SU-DHL-6 (cell line): ENCODE data around the gene SMIM32.

Experiments used
- H2AFZ ChIP-seq: fragments of 200-600 bp; sonication (generic); 2 replicates; pipeline ENCODE4 v1.6.1; 2014; ENCODE audit warnings: low read depth, mild to moderate bottlenecking, moderate library complexity, mixed read lengths, antibody characterized with exemption, low read length; ENCODE audit not compliant: severe bottlenecking
- H3F3A ChIP-seq: fragments of 200-600 bp; shearing (Covaris generic); 2 replicates; pipeline ENCODE4 v1.6.0; 2016; ENCODE audit warnings: antibody characterized with exemption, mild to moderate bottlenecking; ENCODE audit not compliant: insufficient read depth
- H3K27ac ChIP-seq: fragments of 200-600 bp; sonication (generic); 2 replicates; pipeline ENCODE4 v1.5.1; 2016; ENCODE audit warnings: low read depth, mild to moderate bottlenecking, low read length, moderate library complexity, mixed read lengths
- H3K27me3 ChIP-seq: fragments of 200-600 bp; sonication (generic), shearing (Covaris generic); 2 replicates; pipeline ENCODE4 v1.6.0; 2014; ENCODE audit warnings: mild to moderate bottlenecking, low read length
- H3K36me3 ChIP-seq: fragments of 200-600 bp; sonication (generic); 2 replicates; pipeline ENCODE4 v1.6.1; 2014; ENCODE audit warnings: mild to moderate bottlenecking, low read length, mixed read lengths
- H3K4me2 ChIP-seq: fragments of 300-600, 200-600 bp; shearing (Covaris generic), sonication (generic); 2 replicates; pipeline ENCODE4 v1.6.0; 2014; ENCODE audit warnings: low read length, low read depth, mild to moderate bottlenecking; ENCODE audit not compliant: poor library complexity, severe bottlenecking
- H3K4me3 ChIP-seq: fragments of 200-600 bp; sonication (generic); 2 replicates; pipeline ENCODE4 v1.5.1; 2014; ENCODE audit warnings: antibody characterized with exemption, low read length, mild to moderate bottlenecking, mixed read lengths; ENCODE audit not compliant: insufficient read depth, poor library complexity, severe bottlenecking
- H3K79me2 ChIP-seq: fragments of 200-600 bp; sonication (generic); 2 replicates; pipeline ENCODE4 v1.6.1; 2014; ENCODE audit warnings: mild to moderate bottlenecking, low read length, moderate library complexity; ENCODE audit not compliant: insufficient read depth
- H3K9ac ChIP-seq: fragments of 200-600 bp; sonication (generic); 2 replicates; pipeline ENCODE4 v1.7.0; 2014; ENCODE audit warnings: mild to moderate bottlenecking, low read length
- H3K9me2 ChIP-seq: fragments of 200-600 bp; sonication (generic); replicated peaks from 2 replicates; pipeline ENCODE4 v1.6.1; 2014; ENCODE audit warnings: low read length; ENCODE audit not compliant: insufficient read depth
- H3K9me3 ChIP-seq: fragments of 200-600 bp; sonication (generic); 2 replicates; pipeline ENCODE4 v1.6.1; 2014; ENCODE audit warnings: low read length, mixed read lengths; ENCODE audit not compliant: insufficient read depth
- H4K20me1 ChIP-seq: fragments of 200-600 bp; sonication (generic); 2 replicates; pipeline ENCODE4 v1.6.1; 2014; ENCODE audit warnings: low read depth, mild to moderate bottlenecking, antibody characterized with exemption, low read length, moderate library complexity, mixed read lengths
- EZH2phosphoT487 ChIP-seq: fragments of 200-600 bp; sonication (generic), shearing (Covaris generic); conservative IDR thresholded peaks from 2 replicates; pipeline ENCODE4 v1.6.1; 2018; ENCODE audit warnings: mild to moderate bottlenecking, antibody characterized with exemption, low read length, moderate library complexity, mixed read lengths
- TF ChIP-seq, protein P1 (sequence below): fragments of 200-600 bp; sonication (generic); IDR thresholded peaks from one replicate; pipeline ENCODE4 v1.5.1; 2017; ENCODE audit warnings: antibody characterized with exemption, mild to moderate bottlenecking, low read length, moderate library complexity; ENCODE audit not compliant: insufficient read depth, poor library complexity, severe bottlenecking

Gene SMIM32

GRCh38 chr5:136146201-136146600, 46.8 kb downstream of the SMIM32 start:
- Histone ChIP-seq H4K20me1 (peaks cover 54% of the 10 kb centered on the region), H3K9ac (no peak overlapping the region), H3K27ac (no peak overlapping the region), H2AFZ (no peak overlapping the region), H3K36me3 (peaks cover 26% of the 10 kb centered on the region), H3K4me2 (peak overlapping the region; percentile 21), H3F3A (no peaks in the 10 kb centered on the region; the same call in 1 of the 2 replicates), H3K79me2 (peaks cover 100% of the 10 kb centered on the region), H3K4me3 (no peak overlapping the region), H3K9me2 (no peaks in the 10 kb centered on the region), H3K27me3 (no peaks in the 10 kb centered on the region), H3K9me3 (no peaks in the 10 kb centered on the region)
- TF ChIP-seq, protein P1, sequence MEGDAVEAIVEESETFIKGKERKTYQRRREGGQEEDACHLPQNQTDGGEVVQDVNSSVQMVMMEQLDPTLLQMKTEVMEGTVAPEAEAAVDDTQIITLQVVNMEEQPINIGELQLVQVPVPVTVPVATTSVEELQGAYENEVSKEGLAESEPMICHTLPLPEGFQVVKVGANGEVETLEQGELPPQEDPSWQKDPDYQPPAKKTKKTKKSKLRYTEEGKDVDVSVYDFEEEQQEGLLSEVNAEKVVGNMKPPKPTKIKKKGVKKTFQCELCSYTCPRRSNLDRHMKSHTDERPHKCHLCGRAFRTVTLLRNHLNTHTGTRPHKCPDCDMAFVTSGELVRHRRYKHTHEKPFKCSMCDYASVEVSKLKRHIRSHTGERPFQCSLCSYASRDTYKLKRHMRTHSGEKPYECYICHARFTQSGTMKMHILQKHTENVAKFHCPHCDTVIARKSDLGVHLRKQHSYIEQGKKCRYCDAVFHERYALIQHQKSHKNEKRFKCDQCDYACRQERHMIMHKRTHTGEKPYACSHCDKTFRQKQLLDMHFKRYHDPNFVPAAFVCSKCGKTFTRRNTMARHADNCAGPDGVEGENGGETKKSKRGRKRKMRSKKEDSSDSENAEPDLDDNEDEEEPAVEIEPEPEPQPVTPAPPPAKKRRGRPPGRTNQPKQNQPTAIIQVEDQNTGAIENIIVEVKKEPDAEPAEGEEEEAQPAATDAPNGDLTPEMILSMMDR: no peak
- no peak for TF ChIP-seq EZH2phosphoT487

GRCh38 chr5:136145030-136145429, 47.9 kb downstream of the SMIM32 start:
- H3F3A ChIP-seq: no peaks in the 10 kb centered on the region
- no peaks in the 10 kb centered on the region for H3K27me3 ChIP-seq
- H3K36me3 ChIP-seq: peaks cover 24% of the 10 kb centered on the region
- H3K27ac ChIP-seq: no peak overlapping the region; the same call in 1 of the 2 replicates
- TF ChIP-seq, protein P1: no peak
- TF ChIP-seq EZH2phosphoT487: no peak
- peaks cover 100% of the 10 kb centered on the region for H3K79me2 ChIP-seq
- peak overlapping the region; percentile 21 for H3K4me2 ChIP-seq
- no peak overlapping the region for H3K9ac ChIP-seq
- no peak overlapping the region for H3K4me3 ChIP-seq
- H4K20me1 ChIP-seq: peaks cover 60% of the 10 kb centered on the region
- H3K9me2 ChIP-seq: no peaks in the 10 kb centered on the region
- no peak overlapping the region for H2AFZ ChIP-seq
- H3K9me3 ChIP-seq: no peaks in the 10 kb centered on the region

- Histone ChIP-seq H3K9me3 (no peaks in the 10 kb centered on the region), H3K4me3 (no peak overlapping the region), H3K9ac (no peak overlapping the region), H3K36me3 (peaks cover 13% of the 10 kb centered on the region; the same call in 1 of the 2 replicates), H3K27ac (peak overlapping the region; percentile 1; the same call in 1 of the 2 replicates), H3K9me2 (no peaks in the 10 kb centered on the region), H3K79me2 (peaks cover 100% of the 10 kb centered on the region), H4K20me1 (peaks cover 62% of the 10 kb centered on the region), H3K4me2 (peak overlapping the region; percentile 16), H3K27me3 (no peaks in the 10 kb centered on the region), H2AFZ (no peak overlapping the region), H3F3A (no peaks in the 10 kb centered on the region)
- TF ChIP-seq, protein P1: no peak
- no peak for TF ChIP-seq EZH2phosphoT487
Observed at GRCh38 chr5:136143763-136144162, 49.2 kb downstream of the SMIM32 start.
